HG03432 (cell line): ENCODE results near the gene RFT1.
A peak's percentile ranks its signal among the peaks of the same experiment; 100 is the strongest.

Experiments used
- ATAC-seq: cut with Tn5 transposase; IDR thresholded peaks from one replicate; pipeline ENCODE4 v1.9.1; 2021; ENCODE audit warnings: mild to moderate bottlenecking, moderate library complexity; ENCODE audit not compliant: unreplicated experiment

The RFT1 gene

DNA sequence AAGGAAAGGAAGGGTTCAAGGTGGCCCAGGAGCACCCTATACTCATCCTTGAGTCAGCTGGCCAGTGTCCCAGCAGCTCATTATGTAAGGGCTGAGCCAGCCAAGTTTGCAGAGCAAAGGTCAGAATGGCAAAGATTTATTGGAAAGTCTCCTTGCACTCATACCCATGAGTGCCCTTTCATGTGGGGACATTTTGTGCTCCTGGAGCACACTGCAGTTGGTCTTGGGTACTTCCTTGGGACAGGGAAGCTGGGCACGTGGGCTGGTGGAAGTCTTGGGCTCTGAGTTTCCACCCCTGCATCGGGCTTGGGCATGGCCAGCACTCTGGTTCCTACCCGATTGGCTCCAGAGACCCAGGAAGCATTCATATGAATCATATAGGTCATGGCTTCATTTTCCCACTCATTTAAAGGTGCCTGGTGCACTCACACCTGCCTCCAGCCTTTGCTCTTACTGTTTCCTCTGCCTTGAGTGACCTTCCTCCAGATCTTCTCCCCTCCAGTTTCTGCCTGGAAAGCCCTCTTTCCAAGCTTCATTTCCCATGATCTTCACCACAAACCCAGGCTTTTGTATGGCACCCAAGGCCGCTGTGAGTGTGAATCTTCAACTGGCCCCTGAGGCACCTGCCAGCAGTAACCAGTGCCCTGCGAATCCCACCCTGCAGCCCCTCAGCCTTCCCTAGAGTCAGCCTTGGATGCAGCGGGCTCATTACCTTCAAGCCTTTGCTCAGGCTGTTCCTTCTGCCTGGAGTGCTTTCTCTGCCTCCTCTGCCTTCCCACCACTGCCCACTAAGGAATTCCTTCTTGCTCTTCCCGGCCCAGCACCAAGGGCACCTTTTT is 20.2 kb upstream of the RFT1 start:
- ATAC-seq = no peak

DNA sequence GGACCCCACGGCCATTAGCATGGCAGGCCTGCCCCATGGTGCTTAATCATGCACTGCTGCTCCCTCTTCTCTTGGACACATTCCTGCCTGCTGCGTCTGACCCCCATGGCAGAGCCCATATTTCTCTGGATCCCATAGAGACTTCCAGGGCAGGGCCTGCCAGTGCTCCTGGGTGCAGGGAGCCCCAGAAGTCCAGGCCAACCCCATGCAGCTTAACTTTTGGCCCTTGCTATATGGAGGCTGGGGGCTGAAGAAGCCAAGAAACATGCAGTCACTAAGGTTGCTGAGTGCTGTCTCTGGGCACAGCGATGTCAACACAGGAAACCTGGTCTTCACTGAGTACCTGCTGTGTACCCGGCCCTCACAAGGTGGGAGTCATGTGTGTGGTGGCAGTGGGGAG is 19.5 kb upstream of the RFT1 start:
- no peak for ATAC-seq

DNA sequence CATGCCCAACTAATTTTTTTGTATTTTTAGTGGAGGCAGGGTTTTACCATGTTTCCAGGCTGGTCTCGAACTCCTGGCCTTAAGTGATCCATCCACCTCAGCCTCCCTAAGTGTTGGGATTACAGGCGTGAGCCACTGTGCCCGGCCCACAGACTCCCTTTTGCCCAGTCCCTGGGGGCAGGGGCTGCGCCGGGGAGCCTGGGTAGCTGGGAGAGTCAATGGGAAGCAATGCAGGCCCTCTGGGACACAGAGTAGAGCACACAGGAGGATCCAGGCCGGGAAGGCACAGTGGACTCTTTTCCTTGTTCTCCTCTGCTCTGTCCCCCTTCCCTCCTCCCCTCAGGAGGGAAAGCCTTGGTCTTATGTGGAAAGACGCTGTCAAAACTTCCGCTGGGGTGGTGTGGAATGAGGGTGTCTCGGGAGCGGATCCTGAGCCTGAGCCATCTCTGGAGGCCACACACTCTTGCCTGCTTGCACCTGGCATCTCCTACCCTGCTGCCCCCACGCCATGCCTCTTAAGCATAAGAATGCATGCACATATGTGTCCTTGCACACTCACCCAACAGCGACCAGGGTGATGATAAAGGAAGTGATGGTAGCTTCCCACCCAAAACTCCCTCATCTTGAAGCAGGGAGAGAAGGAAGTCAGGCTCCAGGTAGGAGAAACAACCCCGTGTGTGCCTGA is 18.9 kb upstream of the RFT1 start:
- ATAC-seq = no peak

DNA sequence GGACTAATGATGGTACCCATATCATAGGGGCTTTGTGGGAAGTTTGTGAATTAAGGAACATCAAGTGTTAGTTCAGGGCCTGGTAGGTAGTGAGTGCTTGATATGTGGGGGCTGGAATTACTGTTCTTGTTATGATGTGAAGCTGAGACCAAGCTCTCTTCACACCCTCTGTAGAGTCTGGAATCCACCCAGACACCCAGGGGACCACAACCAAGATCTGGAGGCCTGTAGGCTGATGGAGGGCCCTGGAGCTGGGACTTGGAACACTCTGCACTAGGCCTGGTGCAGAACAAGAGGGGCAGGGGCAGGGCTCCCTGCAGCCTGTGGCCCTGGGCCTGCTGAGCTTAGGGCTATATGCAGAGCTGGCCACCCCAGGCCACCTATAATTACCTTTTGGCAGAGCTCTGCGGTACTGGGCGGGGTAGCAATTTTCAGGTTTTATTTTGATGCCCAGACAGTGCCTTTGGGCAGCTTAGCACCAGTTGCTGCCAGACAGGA is 17.7 kb upstream of the RFT1 start:
- no peak for ATAC-seq

DNA sequence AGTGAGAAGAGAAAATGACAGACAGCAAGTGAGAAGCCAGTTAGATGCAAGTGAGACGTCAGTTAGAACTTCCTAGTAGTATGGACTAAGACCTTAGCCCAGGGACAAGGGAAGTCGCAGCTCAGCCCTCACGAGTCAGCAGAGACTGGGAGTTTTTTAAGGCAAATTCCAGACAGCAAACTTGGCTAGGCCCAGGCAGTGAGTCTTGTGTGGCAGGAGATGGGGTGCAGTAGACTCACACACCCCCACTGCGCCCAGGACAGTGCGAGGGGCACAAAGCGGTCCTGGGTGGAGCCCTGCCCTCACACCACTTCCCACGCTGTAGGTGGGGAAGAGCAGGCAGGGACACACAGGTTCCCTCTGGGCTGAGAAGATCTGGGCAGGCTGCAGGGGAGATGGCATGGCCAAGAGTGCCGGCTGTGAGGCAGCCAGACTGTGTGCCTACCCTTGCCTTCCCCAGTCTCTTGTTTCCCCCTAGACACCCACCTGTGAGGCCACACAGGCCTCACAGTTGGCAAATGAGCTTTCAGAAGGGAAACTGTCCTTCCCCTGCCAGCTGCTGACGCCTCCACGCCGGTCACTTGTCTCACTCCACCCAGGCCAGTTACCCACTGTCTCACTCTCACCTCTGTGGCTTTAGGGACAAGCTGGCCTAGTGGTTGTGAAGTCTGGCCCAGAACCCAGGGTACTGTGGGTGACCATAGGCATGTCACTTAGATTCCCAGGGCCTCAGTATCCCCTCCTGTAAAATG is 17.1 kb upstream of the RFT1 start:
- ATAC-seq = no peak

DNA sequence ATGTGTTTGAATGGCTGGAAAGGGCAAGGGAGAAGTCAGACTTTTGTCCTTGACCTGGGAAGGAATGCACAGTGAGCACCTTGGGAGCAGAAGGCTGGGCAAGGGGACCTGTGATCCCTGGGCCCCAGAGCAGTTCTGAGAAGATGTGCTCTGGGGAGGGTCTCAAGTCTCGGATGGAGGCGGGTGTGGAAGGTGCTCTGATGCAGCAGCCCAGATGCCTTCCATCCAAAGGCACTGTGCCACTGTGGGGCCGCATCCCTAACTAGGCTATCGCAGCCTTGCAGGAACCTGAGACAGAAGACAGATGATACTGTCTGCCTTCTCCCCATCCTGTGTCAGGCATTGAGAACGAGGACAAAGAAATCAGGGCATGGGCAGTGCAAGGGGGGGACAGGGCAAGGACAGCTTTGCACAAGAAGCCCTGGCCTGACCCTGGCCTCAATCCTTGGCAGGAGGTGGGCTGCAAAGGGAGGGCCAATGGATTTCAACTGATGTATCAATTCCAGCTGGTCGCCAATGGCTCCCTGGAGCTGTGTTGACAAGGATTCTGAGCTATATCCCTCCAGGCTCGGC is 16.2 kb upstream of the RFT1 start:
- ATAC-seq = no peak

DNA sequence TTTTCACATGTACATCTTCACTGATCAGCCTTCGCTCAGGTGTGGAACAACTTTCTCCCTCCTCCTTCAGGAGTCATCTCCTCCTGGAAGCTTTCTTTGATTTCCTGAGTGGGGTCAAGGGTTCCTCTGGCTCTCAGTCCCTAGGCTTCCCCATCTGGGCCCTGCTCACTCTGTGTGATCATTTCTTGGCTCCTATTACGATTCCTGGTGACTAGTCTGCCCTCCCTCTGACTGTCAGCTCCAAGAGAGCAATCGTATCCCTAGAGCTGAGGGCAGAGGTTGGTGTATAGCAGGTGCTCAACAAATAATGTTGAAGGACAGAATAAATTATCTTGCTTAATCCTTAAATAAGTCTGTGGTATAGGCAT is 15.5 kb upstream of the RFT1 start:
- ATAC-seq = no peak

DNA sequence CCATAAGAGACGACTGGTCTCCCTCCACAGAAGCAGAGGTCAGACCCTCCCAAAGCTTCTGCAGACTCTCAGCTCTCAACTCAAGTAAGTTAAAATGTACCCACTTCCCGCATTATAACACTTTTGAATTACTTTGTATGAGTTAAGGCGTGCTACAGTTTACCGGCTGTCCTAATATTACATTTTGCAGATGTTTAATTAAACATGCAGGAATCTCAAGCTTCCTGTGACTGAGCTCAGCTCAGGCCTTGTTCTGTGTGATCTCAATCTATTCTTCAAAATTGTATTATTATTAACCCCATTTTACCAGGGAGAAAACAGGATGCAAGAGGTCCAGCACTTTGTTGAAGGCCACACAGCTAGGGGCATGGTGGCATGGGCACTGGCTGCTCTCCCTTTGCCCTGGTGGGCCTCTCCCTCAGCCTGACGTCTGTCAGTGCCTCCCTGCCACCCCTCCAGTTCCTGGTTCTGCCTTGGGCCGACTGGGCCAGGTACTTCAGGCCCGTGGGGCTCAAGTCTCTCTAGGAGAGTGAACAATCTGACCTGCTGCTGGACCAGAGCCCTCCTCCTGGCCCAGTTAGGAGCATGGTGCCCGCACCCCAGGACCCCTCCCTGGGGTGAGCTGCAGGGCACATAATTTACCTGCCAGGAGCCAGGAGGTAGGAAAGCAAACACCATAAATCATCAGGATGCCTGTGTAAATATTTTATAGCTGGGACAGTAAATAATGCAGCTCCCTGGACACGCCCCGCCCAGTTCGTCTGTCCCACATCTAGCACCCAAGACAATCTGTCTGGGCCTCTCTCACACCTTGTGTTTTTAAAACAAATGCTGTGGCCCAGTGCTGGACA is 14.9 kb upstream of the RFT1 start:
- no peak for ATAC-seq

DNA sequence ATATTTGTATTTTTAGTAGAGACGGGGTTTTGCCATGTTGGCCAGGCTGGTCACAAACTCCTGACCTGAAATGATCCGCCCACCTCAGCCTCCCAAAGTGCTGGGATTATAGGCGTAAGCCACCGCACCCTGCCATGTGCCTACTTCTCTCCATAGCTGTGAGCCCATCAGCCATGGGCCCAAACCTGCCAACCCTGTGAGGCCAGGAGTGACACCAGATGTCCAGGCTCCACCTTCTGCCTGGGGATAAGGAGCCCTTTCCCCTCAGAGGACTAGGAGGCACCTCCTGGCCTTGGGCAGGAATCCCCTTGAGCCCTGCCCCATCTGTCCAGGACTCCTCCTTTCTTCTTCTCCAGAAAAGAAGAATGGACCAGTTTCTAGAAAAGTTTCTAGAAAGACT is 14.2 kb upstream of the RFT1 start:
- ATAC-seq = no peak

DNA sequence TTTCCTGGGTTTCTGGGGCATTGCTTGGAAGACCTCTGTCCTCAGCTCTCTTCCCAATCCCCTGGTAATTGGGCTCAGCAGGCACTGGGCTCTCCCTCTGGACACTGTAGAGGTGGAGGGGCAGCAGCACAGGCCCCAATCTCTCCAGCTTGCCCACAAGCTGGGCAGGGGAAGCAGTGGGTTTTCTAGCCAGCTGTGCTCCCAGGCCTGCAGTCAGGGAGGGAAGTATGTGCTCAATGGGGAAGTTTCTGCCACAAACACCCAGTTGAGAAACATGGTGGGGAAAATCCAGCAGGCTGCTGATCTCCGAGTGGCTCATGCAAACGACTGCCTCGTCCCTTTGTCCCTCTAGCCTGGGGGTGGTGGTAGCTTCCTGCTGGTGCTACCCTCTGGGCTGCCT is 12.8 kb upstream of the RFT1 start:
- ATAC-seq = no peak

DNA sequence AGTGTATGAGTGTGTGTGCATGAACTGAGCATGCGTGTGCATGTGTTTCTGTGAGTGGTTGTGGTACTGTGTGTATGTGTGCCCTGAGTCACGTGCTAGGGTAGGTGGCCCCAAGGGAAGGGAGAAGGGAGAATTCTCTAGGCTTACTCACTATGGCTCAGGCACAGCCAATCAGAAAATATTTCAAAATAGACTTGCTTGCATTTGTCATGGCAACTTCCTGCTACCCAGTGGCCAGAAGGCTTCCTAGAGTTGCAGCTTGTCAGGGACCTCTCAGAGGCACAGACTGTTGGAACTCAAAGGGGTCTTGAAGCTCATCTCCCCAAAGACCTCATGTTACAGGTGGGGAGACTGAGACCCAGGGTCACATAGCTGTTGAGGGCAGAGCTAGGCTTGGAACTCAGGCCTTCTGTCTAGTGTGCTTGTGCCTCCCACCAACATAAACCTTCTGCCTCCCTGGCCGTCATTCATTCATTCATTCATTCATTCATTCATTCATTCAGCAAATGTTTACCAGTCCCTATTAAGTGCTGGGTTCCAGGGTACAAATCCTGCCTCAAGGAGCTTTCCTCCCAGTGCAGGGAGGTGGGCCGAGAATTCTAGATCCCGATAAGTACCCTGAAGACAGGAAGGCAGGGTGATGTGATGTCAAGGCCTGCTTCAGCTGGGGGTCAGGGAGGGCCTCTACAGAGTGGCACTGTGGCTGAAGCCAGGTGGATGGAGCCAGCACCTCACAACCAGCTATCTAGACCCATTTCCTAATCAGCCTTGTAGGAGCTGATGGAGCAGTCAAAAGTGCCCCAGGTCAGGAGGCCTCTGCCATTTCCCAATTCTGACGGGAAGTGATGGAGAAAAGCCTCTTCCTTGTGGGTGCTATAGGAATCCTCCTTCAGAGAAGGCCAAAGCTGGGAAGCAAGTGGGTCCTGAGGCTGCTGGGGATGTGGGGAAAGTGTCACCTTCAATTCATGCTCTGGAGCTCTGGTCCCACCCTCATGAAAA is 10.9 kb upstream of the RFT1 start:
- ATAC-seq = peak; percentile 57

DNA sequence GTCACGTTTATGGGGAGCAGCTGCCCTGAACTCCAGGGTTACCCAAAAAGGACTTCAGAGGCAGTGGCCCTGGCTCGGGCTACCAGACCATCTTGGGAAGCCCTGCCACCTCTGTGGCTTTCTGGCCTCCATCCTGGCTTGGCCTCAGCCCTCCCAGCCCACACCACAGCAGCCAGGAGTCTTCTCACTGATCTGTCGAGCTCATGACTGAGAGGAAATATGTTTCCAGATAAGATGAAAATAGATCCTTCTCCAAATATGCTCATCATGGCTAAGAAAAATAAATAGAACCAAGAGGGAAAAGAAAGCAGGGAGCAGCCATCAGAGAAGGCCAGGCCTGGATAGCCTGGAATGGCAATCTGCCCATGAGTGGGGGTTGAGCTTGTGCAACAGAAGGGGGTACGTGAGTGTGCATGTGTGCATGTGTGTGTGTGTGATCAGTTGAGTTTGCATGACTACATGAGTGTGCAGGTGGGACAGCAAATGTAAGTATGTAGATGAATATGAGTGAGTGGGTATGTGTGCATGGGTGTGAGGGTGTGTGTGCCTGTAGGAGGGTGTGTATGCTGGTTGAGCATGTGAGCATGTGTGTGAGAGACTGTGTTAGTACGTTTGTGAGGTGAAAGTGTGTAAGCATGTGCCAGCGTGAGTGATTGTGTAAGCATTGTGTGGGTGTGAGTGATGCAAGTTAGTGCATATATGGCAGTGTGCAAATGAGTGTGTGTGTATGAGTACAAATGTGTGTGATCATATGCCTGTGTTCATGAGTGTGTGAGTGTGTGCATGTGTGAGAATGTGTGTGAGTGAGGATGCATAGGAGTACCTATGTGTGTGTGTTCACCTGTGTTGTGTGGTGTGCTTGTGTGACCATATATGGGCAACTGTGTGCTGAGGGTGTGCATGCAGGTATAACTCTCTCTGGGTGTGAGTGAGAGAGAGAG is 9.9 kb upstream of the RFT1 start:
- no peak for ATAC-seq

DNA sequence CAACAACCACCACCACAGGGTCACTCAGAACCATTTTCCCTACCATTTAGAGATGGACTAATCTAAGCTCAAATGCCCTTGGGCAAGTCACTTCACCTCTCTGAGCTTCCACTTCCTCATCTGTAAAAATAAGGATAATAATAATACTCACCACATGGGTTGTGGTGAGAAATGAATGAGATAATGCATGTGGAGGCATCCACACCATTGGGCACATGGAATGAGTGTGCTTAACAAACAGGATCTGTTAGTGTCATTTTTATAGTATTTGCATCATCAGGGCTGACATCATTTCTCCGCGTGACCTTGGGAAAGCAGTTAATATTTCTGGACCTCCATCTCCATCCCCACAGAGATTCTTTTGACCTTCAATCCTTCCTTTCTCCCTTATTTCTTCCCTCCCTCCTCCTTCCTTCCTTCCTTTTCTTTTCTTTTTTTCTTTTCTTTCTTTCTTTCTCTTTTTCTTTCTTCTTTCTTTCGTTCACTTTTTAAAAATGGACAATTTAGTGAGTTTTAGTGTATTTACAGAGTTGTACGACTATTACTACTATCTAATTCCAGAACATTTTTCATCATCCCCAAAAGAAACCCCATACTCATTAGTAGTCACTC is 7.7 kb upstream of the RFT1 start:
- ATAC-seq = no peak

DNA sequence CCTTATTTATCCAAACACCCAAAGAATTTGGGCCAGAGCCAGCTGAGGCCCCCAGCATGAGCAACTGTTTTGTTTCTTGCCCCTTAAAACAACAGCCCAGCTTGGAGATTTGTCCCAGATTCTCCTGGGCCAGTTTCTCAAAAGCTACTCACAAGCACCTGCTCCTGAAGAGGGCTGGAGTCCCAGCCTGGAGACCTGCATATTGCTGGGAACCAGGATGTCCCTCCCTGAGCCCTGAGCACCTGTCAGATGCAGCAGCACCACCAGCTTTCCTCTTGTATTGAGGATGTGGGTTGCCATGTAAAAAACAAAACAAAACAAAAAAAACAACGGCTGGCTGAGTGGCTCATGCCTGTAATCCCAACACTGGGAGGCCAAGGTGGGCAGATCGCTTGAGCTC is 7.0 kb upstream of the RFT1 start:
- ATAC-seq = no peak

DNA sequence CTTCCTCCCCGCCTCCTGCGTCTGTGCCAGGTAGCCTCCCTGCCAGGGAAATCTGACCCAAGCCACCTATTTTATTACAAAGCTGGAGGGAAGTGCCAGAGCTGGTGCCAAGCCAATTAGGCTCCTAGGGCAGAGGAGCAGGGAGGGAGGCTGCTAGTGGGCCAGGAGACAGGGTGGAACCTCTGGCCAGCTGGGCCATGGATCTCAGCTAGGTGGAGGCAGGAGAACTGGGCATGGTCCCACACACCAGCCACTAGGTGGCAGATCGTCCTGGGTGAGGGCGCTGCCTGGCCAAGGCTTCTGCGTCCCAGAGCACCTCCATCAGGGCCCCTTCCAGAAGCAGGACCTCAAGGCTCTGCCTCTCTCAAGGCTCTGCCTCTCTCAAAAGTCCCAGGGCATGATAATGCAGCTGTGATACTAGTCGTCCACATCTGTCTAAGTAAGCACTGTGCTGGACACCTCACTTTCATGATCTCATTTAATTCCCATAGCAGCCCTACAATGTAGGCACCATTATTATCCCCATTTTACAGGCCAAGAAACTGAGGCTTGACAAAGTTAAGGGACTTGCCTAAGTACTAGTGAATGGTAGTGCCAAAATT is 4.5 kb upstream of the RFT1 start:
- peak; percentile 54 for ATAC-seq

DNA sequence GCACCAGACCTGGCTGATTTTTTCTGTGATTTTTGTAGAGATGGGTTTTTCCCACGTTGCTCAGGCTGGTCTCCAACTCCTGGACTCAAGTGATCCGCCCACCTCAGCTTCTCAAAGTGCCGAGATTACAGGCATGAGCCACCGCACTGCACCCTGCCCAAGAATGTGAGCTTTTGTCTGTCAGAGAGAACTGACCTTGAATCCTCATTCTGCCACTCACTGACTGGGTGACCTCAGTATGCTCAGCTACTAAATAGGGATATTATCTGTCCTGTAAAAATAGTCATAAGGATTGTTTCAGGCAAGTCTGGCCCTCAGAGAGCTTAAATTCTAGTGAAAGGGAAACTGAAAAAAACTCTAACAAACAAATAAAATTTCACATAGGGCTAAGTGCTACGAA is 2.1 kb upstream of the RFT1 start:
- no peak for ATAC-seq

DNA sequence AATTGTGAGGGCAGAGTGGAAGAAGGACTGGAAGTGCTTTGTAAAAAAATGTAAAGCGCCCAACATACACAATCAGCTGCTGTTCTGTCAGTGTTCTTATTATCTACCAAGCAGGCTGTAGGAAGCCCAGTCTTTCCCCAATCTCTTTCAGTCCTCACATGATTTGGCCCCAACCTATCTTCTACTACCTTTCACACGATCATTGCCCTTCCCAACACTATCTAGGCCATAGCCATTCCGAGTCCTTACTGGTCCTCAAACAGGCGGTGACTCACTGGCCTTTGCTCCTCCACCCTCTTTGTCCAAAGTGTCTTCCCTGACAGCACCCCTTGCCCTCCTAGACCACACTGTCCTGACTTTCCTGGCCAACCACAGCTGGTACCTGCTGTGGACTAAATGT is 861 bp upstream of the RFT1 start:
- ATAC-seq = no peak
